Muscle layer of duodenum (tissue), 2 donors: ENCODE measurements around the gene TRIM23.

Experiments
- H3K27ac ChIP-seq: one replicate; pipeline ENCODE4 v1.7.0; 2013; ENCODE audit warnings: mild to moderate bottlenecking, low read length
- H3K27me3 ChIP-seq: one replicate; pipeline ENCODE4 v1.7.0; 2013; ENCODE audit warnings: low read depth, mild to moderate bottlenecking, control low read depth, low read length
- H3K36me3 ChIP-seq, 2 donors: one replicate each; pipeline ENCODE4 v1.7.0; 2013; ENCODE audit warnings: low read length in 2 of 2, control low read depth in 1 of 2, mild to moderate bottlenecking in 1 of 2; ENCODE audit not compliant: insufficient read depth in 2 of 2, control insufficient read depth in 1 of 2
- H3K4me1 ChIP-seq, 2 donors: one replicate each; pipeline ENCODE4 v1.7.0; 2013; ENCODE audit warnings: low read length in 2 of 2, mild to moderate bottlenecking in 2 of 2, control low read depth in 1 of 2, moderate library complexity in 1 of 2; ENCODE audit not compliant: insufficient read depth in 2 of 2, control insufficient read depth in 1 of 2
- H3K4me3 ChIP-seq, 2 donors: one replicate each; pipeline ENCODE4 v1.7.0; 2013; ENCODE audit warnings: low read length in 2 of 2, low read depth in 1 of 2, mild to moderate bottlenecking in 1 of 2
- H3K9me3 ChIP-seq, 2 donors: one replicate each; pipeline ENCODE4 v1.7.0; 2013; ENCODE audit warnings: low read length in 2 of 2, control low read depth in 1 of 2, mild to moderate bottlenecking in 1 of 2; ENCODE audit not compliant: control insufficient read depth in 1 of 2
- donor health status: healthy.

TRIM23 gene

DNA sequence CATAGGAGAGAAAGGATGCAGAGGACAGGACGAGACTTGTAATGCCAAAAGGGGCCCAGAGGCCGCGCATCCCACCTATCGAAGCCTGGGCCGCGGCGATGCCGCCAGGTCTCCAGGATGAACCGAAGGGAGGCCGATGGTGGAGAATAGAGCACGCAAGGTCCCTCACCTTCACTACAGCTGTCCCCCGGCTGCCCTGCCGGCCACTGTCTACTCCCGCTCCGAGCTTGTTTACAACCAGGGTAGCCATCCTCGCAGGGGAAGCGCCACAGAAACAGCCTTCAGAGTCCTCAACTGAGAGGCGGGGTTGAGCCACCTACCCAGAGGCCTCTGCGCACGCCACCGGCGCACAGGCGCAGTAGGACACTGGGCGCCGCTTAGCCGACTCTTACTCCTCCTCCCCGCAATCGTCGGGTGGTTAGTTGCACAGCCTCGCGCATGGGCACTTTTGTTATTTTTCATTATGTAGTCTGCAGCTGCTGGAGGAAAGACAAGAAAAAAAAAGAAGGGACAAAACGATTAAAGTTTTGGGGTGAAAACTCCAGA, at the start of gene TRIM23:
Gene TRIM23 (minus strand): TSS at position 309 of the 546 bp plus-strand sequence. CDS start 59 bp downstream, at position 250.
- no peaks in the 10 kb centered on the region for H3K27me3 ChIP-seq
- no peaks in the 10 kb centered on the region for H3K9me3 ChIP-seq
- H3K36me3 ChIP-seq, result peaks cover 0 to under 1% of the 10 kb centered on the region in 2 donors
- H3K4me1 ChIP-seq, result peaks cover 20 to 35% of the 10 kb centered on the region in 2 donors
- peak within 1 kb of the TSS; percentile 86 for H3K27ac ChIP-seq
- H3K4me3 ChIP-seq, result peak within 1 kb of the TSS; percentile 82 to 90

DNA sequence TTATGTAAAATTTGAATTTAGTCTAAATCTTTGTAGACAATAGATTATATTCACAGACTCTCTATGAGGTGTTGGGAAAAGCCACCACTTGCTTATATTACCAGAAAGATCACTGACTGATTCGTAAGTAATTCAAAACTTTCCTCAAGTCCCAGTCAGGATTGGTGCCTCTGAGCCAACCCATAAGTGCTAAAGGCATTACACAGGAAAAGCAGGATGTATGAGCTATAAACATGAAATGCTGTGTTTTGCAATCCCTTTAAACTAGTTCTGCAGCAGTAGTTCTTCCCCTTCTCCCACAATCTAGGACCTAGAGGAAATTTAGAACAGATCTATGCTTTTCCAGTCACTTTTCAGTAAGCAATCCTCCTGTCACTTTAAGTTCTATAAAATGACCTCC, 48.7 kb upstream of the TRIM23 start:
- Histone ChIP-seq H3K27ac (no peak overlapping the region), H3K27me3 (no peaks in the 10 kb centered on the region), H3K36me3 (peaks cover 9 to 23% of the 10 kb centered on the region in 2 donors), H3K4me1 (no peaks in the 10 kb centered on the region), H3K9me3 (no peaks in the 10 kb centered on the region), H3K4me3 (no peak overlapping the region)

DNA sequence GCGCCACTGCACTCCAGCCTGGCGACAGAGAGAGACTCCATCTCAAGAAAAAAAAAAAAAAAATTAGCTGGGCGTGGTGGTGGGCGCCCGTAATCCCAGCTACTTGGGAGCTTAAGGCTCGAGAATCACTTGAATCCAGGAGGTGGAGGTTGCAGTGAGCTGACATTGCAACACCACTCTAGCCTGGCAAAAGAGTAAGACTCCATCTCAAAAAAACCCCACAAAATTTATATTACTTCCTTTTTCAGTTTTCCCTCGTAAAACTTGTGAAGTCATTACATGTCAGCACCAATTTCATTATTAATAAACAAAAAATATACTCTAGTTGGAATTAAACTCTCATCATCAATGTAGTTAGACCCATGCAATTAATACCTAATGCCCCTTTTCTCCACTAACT, 44.6 kb upstream of the TRIM23 start:
- Histone ChIP-seq H3K27me3 (no peaks in the 10 kb centered on the region), H3K4me3 (no peak overlapping the region), H3K36me3 (peaks cover 15 to 23% of the 10 kb centered on the region in 2 donors), H3K4me1 (no peaks in the 10 kb centered on the region), H3K27ac (no peak overlapping the region), H3K9me3 (no peaks in the 10 kb centered on the region)

DNA sequence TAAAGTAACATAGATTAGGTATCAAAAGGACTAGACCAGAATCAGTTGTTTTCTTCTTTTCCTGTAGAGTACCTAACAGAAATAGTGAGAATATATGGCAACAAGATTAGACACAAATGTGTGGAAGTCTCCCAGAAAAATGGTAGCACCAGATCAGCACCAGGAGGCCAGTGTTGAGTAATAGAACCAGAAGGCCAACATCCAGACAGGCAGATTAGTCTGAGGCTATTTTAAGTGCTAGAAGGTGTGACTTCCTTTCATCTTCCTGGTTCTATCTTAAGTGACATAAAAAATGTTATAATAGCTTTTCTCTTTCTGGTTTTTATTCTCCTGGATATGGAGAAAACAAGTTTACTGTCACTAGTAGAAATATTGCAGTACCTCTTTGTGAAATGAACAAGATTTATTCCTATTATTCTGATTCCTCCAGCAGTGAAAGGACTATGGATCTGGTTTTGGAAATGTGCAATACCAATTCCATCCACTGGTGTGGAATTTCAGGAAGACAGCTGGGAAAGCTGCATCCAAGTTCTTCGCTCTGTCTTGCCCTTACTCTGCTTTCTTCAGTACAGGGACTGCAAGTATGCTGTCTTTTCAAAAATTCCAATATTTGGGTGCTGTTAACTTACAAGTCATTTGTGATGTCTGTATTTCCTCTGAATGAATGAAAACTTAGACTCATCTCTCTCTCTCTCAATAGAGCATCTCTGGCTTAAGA, 39.8 kb upstream of the TRIM23 start:
- Histone ChIP-seq H3K9me3 (no peaks in the 10 kb centered on the region), H3K36me3 (peaks cover 21 to 24% of the 10 kb centered on the region in 2 donors)

DNA sequence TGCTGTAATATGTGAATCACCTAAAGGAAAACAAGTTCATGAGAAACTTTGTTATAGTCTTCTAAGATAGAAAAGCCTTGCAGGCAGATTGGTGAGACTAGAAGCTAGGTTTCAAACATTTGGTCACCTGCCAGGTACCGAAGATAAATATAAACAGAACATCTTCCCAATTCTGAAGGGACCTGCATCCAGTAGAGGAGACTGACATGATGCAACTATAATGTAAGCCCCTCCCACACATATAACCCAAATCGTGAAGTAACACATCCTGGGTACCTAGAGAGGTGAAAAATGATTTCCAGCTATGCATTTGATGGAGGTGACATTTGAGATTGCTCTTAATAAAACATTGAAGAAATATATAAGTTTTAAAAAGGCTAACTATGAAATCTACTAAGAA, 30.6 kb upstream of the TRIM23 start:
- no peak overlapping the region for H3K4me3 ChIP-seq
- no peaks in the 10 kb centered on the region for H3K4me1 ChIP-seq
- no peaks in the 10 kb centered on the region for H3K9me3 ChIP-seq
- peaks cover 7 to 9% of the 10 kb centered on the region in 2 donors for H3K36me3 ChIP-seq
- no peaks in the 10 kb centered on the region for H3K27me3 ChIP-seq
- H3K27ac ChIP-seq, result no peak overlapping the region

More for the DNA sequence above, 39.8 kb upstream of the TRIM23 start:
- no peaks in the 10 kb centered on the region for H3K4me1 ChIP-seq
- no peak overlapping the region for H3K27ac ChIP-seq
- no peak overlapping the region for H3K4me3 ChIP-seq
- no peaks in the 10 kb centered on the region for H3K27me3 ChIP-seq

DNA sequence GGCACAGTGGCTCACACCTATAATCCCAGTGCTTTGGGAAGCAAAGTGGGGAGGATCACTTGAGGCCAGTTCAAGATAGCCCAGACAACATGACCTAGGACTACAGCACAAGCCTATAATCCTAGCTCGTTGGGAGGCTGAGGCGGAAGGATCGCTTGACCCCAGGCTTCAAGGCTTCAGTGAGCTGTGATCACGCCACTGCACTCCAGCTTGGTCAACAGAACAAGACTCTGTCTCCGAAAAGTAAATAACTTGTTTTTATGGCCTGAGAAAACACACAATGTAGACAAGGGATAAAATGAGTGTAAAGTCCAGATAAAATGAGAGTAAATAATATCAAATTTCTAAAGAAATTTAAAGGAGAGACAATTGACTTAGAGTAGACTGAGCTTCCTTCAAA, 27.0 kb upstream of the TRIM23 start:
- H3K27ac ChIP-seq, result no peak overlapping the region
- H3K4me3 ChIP-seq, result no peak overlapping the region
- H3K27me3 ChIP-seq, result no peaks in the 10 kb centered on the region
- peaks cover 13 to 21% of the 10 kb centered on the region in 2 donors for H3K36me3 ChIP-seq
- no peaks in the 10 kb centered on the region for H3K9me3 ChIP-seq
- H3K4me1 ChIP-seq, result no peaks in the 10 kb centered on the region

DNA sequence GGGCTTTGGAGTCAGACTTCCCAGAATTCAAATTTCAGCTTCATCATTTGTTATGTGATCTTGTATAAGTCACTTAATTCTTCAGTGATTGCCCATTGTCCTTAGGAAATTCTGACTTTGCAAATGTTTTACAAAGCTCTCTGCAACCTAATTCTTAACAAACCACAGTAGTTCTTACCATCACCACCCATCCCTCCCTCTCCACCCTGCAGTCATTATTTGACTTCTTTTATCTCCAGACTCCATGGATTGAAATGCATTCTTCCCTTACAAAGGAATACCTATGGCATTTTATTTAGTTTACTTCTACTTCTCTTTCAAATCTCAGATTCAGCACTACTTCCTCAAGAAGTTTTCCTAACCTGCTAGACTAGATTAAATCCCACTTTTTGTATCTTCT, 23.8 kb upstream of the TRIM23 start:
- peaks cover 6 to 19% of the 10 kb centered on the region in 2 donors for H3K36me3 ChIP-seq
- H3K27ac ChIP-seq, result no peak overlapping the region
- H3K27me3 ChIP-seq, result no peaks in the 10 kb centered on the region
- H3K4me3 ChIP-seq, result no peak overlapping the region
- H3K9me3 ChIP-seq, result no peaks in the 10 kb centered on the region
- no peaks in the 10 kb centered on the region for H3K4me1 ChIP-seq

DNA sequence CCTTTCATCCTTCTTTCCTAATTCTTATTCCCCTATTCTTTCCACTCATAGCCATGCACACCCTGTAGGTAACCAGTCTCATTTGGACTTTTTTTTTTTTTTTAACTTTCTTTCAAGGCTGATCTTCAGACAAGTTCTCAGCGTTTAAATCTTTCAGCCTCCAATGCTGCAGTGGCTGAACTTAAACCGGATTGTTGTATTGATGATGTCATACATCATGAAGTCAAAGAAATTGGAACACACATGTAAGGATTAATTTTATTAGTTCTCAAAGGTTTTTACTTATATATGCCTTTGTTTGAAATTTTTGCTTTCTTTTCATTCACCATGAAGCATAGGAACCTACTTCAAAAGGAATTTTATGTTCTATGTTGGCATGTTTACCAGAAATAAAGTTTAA, 22.8 kb upstream of the TRIM23 start:
- peaks cover 6 to 16% of the 10 kb centered on the region in 2 donors for H3K36me3 ChIP-seq
- no peak overlapping the region for H3K27ac ChIP-seq
- H3K4me3 ChIP-seq, result no peak overlapping the region

DNA sequence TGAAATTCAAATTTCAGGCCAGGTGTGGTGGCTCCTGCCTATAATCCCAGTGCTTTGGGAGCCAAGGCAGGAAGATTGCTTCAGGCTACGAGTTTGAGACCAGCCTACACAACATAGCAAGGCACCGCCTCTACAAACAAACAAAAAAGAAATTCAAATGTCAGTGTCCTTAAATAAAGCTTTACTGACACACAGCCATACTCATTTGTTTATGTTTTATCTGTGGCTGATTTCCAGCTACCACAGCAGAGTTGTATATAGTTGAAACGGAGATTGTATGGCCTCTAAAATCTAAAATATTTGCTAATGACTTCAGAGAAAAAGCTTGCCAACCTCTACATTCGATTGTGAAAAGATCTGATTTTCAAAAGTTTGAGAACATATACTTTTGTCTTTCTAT, 16.1 kb upstream of the TRIM23 start:
- H3K27ac ChIP-seq, result no peak overlapping the region
- H3K36me3 ChIP-seq, result peaks cover 23 to 40% of the 10 kb centered on the region in 2 donors
- H3K9me3 ChIP-seq, result no peaks in the 10 kb centered on the region
- H3K4me3 ChIP-seq, result no peak overlapping the region
- H3K27me3 ChIP-seq, result no peaks in the 10 kb centered on the region
- H3K4me1 ChIP-seq, result no peaks in the 10 kb centered on the region

More for the DNA sequence above, 22.8 kb upstream of the TRIM23 start:
- Histone ChIP-seq H3K9me3 (no peaks in the 10 kb centered on the region), H3K27me3 (no peaks in the 10 kb centered on the region), H3K4me1 (no peaks in the 10 kb centered on the region)

DNA sequence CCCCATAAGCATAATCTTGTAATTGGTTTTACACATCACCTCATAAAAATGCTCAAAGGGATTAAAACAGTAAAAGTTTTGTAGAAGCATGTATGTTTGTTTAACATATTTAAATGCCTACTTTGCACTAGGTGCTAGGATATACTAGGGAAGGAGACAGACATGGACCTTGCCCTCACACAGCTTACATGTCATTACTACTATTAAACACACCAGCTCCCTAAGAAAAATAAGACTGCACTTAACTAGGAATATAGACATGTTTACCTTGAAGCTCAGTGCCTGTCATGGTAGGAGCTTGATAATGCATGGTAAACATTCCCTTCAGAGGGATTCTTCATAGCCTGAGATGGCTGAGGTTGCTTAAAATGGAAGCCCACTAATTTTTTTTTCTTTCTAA, 6.8 kb upstream of the TRIM23 start:
- Histone ChIP-seq H3K27ac (no peak overlapping the region), H3K4me3 (no peak overlapping the region), H3K36me3 (peaks cover 8 to 15% of the 10 kb centered on the region in 2 donors)

DNA sequence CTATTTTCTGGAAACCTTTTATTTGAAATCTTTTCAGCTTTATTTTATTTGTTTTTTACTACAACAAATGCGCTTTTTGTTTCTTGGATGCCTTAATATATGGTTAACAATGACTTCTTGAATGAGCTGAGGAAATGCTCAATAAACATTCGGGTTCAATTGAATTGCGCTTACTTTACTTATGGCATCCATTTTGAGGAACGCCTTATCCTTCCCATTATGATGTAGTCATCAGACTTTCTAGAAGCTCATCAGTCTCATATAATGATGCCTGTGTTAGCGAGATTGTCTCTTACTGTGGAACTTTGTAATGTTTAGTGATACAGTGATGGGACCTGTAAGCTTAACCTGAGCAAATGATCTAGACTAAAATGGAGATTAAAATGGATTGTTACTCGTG, 1.6 kb upstream of the TRIM23 start:
- H3K4me3 ChIP-seq, result peak overlapping the region; percentile 82 to 90
- no peak overlapping the region for H3K27ac ChIP-seq
- peaks cover 20 to 31% of the 10 kb centered on the region in 2 donors for H3K4me1 ChIP-seq
- no peaks in the 10 kb centered on the region for H3K27me3 ChIP-seq
- H3K36me3 ChIP-seq, result peaks cover 6 to 10% of the 10 kb centered on the region in 2 donors
- H3K9me3 ChIP-seq, result no peaks in the 10 kb centered on the region

More for the DNA sequence above, 6.8 kb upstream of the TRIM23 start:
- Histone ChIP-seq H3K27me3 (no peaks in the 10 kb centered on the region), H3K9me3 (no peaks in the 10 kb centered on the region), H3K4me1 (peaks cover 2 to 5% of the 10 kb centered on the region in 2 donors)
